HCT116 (cell line): ENCODE results near the gene ZNF469. TPM values are rescaled to one million over a fixed set of nuclear protein-coding genes. Genes with fewer than 3 reads are reported as not detected.

Source experiments
- ATAC-seq: fragments of 200-7000 bp; cut with Tn5 transposase; 2 replicates; pipeline ENCODE4 v1.9.1; 2020; ENCODE audit warnings: mild to moderate bottlenecking, moderate library complexity
- BruUV-seq: library from RNA; stranded (reverse); fragments of 400-500 nt; replicated peaks from 2 replicates; lab custom pipeline; 2021; lab: Mats Ljungman, UMichigan
- CTCF ChIA-PET: fragments of 300-600 bp; sonication (Branson Sonifier 250); formaldehyde crosslinking; loops from one replicate; lab custom pipeline; 2021; ENCODE audit warnings: antibody characterized with exemption; lab: Charles Lee
- POLR2A ChIA-PET: fragments of 300-600, 350-600 bp; sonication (Branson Sonifier 250); formaldehyde crosslinking; loops from one replicate; lab custom pipeline; 2021; ENCODE audit warnings: antibody characterized with exemption; lab: Charles Lee
- RAD21 ChIA-PET, 2 experiments: fragments of 300-600 bp; sonication (Branson Sonifier 250); formaldehyde crosslinking; loops; one replicate each; lab custom pipeline; 2023; ENCODE audit warnings: low total read pairs in 2 of 2; ENCODE audit not compliant: uncharacterized antibody in 2 of 2, unreplicated experiment in 2 of 2, low non-redundant PET in 1 of 2; lab: Charles Lee
- DNase-seq: peaks from one replicate; pipeline ENCODE4 v3.0.0-alpha.2; 2010; ENCODE audit warnings: low read depth, low spot score
- H2AFZ ChIP-seq: fragments of 200-600 bp; shearing (Covaris generic), sonication (generic); 2 replicates; pipeline ENCODE4 v1.6.1; 2017; ENCODE audit warnings: low read depth, mixed run types, mixed read lengths, antibody characterized with exemption, low read length; ENCODE audit not compliant: poor library complexity, severe bottlenecking
- H3K27ac ChIP-seq: 2 replicates; pipeline ENCODE4 v1.5.1; 2012; ENCODE audit warnings: low read depth, low read length
- H3K27me3 ChIP-seq: fragments of 200-600 bp; sonication (generic); 2 replicates; pipeline ENCODE4 v1.6.1; 2016; ENCODE audit warnings: mixed run types, low read length, mixed read lengths; ENCODE audit not compliant: insufficient read depth
- H3K36me3 ChIP-seq, 2 experiments: fragments of 200-500 bp in 1 of 2; fragments of 200-600 bp in 1 of 2; sonication (Bioruptor generic) in 1 of 2; sonication (generic) in 1 of 2; 2 replicates each; pipeline versions ENCODE4 v1.5.1 to v1.6.1; 2014 to 2016; ENCODE audit warnings: low read length in 2 of 2, inconsistent platforms in 1 of 2, mixed read lengths in 1 of 2, mixed run types in 1 of 2; ENCODE audit not compliant: insufficient read depth in 2 of 2, control insufficient read depth in 1 of 2
- H3K4me1 ChIP-seq, 2 experiments: fragments of 200-600 bp in 1 of 2; sonication (generic) in 1 of 2; 2 replicates each; pipeline versions ENCODE4 v1.5.1 to v1.6.1; 2012 to 2017; ENCODE audit warnings: low read length in 2 of 2, inconsistent platforms in 1 of 2, mild to moderate bottlenecking in 1 of 2, mixed read lengths in 1 of 2, mixed run types in 1 of 2, moderate library complexity in 1 of 2; ENCODE audit not compliant: insufficient read depth in 2 of 2, control insufficient read depth in 1 of 2
- H3K4me2 ChIP-seq: fragments of 200-600 bp; sonication (generic); 2 replicates; pipeline ENCODE4 v1.6.1; 2017; ENCODE audit warnings: mixed run types, low read length, mixed read lengths
- H3K4me3 ChIP-seq, 2 experiments: fragments of 200-600 bp in 1 of 2; sonication (generic) in 1 of 2; replicated peaks in 1 of 2; 2 replicates each; pipeline ENCODE4 v1.5.1; 2011 to 2016; ENCODE audit warnings: low read length in 2 of 2, control low read depth in 1 of 2, low read depth in 1 of 2, mild to moderate bottlenecking in 1 of 2, mixed read lengths in 1 of 2, mixed run types in 1 of 2
- H3K79me2 ChIP-seq: fragments of 200-600 bp; sonication (generic); 2 replicates; pipeline ENCODE4 v1.6.1; 2017; ENCODE audit warnings: mild to moderate bottlenecking, mixed run types, low read length, moderate library complexity, mixed read lengths; ENCODE audit not compliant: insufficient read depth
- H3K9ac ChIP-seq: fragments of 200-600 bp; sonication (generic); 2 replicates; pipeline ENCODE4 v1.6.1; 2016; ENCODE audit warnings: low read length, mixed read lengths
- H3K9me2 ChIP-seq: fragments of 200-600 bp; sonication (generic), shearing (Covaris generic); 2 replicates; pipeline ENCODE4 v1.6.1; 2017; ENCODE audit warnings: mixed run types, mild to moderate bottlenecking, moderate library complexity; ENCODE audit not compliant: insufficient read depth
- H3K9me3 ChIP-seq, 2 experiments: fragments of 200-500 bp in 1 of 2; fragments of 200-600 bp in 1 of 2; sonication (Bioruptor generic) in 1 of 2; sonication (generic) in 1 of 2; 2 replicates each; pipeline ENCODE4 v1.6.1; 2014 to 2017; ENCODE audit warnings: low read length in 2 of 2, mixed read lengths in 2 of 2, inconsistent platforms in 1 of 2, low read depth in 1 of 2, mild to moderate bottlenecking in 1 of 2, mixed run types in 1 of 2, moderate library complexity in 1 of 2; ENCODE audit not compliant: control insufficient read depth in 1 of 2, insufficient read depth in 1 of 2
- H4K20me1 ChIP-seq: fragments of 200-600 bp; sonication (generic), shearing (Covaris generic); 2 replicates; pipeline ENCODE4 v1.6.1; 2017; ENCODE audit warnings: mixed run types, mild to moderate bottlenecking, moderate library complexity; ENCODE audit not compliant: insufficient read depth
- CBX3 ChIP-seq: IDR thresholded peaks from 2 replicates; pipeline ENCODE4 v1.6.1; 2012; ENCODE audit warnings: low read depth
- CEBPB ChIP-seq: IDR thresholded peaks from 2 replicates; pipeline ENCODE4 v1.6.1; 2012; ENCODE audit warnings: low read depth
- ELF1 ChIP-seq: IDR thresholded peaks from 2 replicates; pipeline ENCODE4 v1.6.1; 2012; ENCODE audit warnings: low read depth, borderline replicate concordance
- EZH2 ChIP-seq: fragments of 200-600 bp; sonication (generic); IDR thresholded peaks from 2 replicates; pipeline ENCODE4 v1.6.1; 2017; ENCODE audit warnings: antibody characterized with exemption, mixed run types
- EZH2phosphoT487 ChIP-seq: fragments of 200-600 bp; IDR thresholded peaks from 2 replicates; pipeline ENCODE4 v1.6.1; 2018; ENCODE audit warnings: antibody characterized with exemption, borderline replicate concordance
- FOSL1 ChIP-seq: IDR thresholded peaks from 2 replicates; pipeline ENCODE4 v1.6.1; 2012; ENCODE audit warnings: low read depth
- JUND ChIP-seq: IDR thresholded peaks from 2 replicates; pipeline ENCODE4 v1.6.1; 2012
- POLR2A ChIP-seq: IDR thresholded peaks from 2 replicates; pipeline ENCODE4 v1.7.0; 2011; ENCODE audit warnings: borderline replicate concordance; ENCODE audit not compliant: insufficient read depth, insufficient read length; ENCODE audit errors: extremely low read depth
- RAD21 ChIP-seq: IDR thresholded peaks from 2 replicates; pipeline ENCODE4 v1.6.1; 2012; ENCODE audit warnings: low read depth, mild to moderate bottlenecking
- SIN3A ChIP-seq: IDR thresholded peaks from 2 replicates; pipeline ENCODE4 v1.6.1; 2012; ENCODE audit warnings: low read depth
- SRF ChIP-seq: IDR thresholded peaks from 2 replicates; pipeline ENCODE4 v1.6.1; 2012; ENCODE audit warnings: low read depth
- TCF7L2 ChIP-seq: IDR thresholded peaks from 2 replicates; pipeline ENCODE4 v1.7.0; 2011; ENCODE audit warnings: borderline replicate concordance, inconsistent platforms; ENCODE audit not compliant: insufficient read depth, insufficient read length; ENCODE audit errors: extremely low read depth
- YY1 ChIP-seq: IDR thresholded peaks from 2 replicates; pipeline ENCODE4 v1.6.1; 2011; ENCODE audit warnings: low read length, low read depth, moderate library complexity, mild to moderate bottlenecking; ENCODE audit not compliant: insufficient replicate concordance; ENCODE audit errors: extremely low read depth
- intact Hi-C: fragments of 100-400 bp; cut with micrococcal nuclease; formaldehyde crosslinking; loops from 2 replicates; pipeline ENCODE4 v1.10.0; 2022
- total RNA-seq: library from RNA; stranded (reverse); gene quantifications from one replicate; pipeline ENCODE4 v1.2.1, GENCODE V29; 2021; ENCODE audit not compliant: unreplicated experiment
- TF ChIP-seq, protein P1 (sequence below): IDR thresholded peaks from 2 replicates; pipeline ENCODE4 v1.6.1; 2012
- TF ChIP-seq, protein P2 (sequence below): IDR thresholded peaks from 2 replicates; pipeline ENCODE4 v1.6.1; 2011; ENCODE audit warnings: mild to moderate bottlenecking, low read length, moderate library complexity; ENCODE audit not compliant: insufficient replicate concordance; ENCODE audit errors: extremely low read depth
- TF ChIP-seq, protein P3 (sequence below): IDR thresholded peaks from 2 replicates; pipeline ENCODE4 v1.6.1; 2012; ENCODE audit warnings: low read depth

ZNF469 gene
- total RNA-seq, 1 experiment from 2014 or later, result 5.9 TPM

DNA sequence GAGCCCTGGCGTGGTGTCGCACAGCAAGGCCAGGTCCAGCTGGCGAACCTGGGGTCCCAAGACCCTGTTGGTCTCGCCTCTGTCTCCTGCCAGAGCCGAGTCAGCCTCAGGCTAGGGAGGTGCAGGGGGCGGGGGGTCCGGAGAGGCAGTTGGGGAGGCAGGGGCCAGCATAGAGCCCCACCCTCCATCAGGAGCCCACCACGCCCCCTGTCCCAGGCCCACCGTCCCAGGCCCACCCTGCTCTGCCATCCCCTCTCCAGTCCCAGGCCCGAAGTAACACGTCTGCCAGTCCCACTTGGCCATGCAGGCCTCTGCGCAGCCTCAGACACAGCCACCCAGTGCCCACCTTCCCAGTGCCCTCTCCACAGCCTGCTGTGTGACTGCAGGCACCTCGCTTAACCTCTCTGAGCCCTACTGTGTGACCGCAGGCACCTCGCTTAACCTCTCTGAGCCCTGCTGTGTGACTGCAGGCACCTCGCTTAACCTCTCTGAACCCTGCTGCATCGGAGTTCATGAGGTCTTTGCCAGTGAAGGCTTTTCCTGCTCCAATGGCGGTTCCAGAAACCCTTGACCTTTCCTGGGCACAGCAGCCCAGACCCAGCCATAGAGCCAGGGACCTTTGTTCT lies 29.3 kb downstream of the ZNF469 start:
- POLR2A ChIA-PET, result no interaction called here

DNA sequence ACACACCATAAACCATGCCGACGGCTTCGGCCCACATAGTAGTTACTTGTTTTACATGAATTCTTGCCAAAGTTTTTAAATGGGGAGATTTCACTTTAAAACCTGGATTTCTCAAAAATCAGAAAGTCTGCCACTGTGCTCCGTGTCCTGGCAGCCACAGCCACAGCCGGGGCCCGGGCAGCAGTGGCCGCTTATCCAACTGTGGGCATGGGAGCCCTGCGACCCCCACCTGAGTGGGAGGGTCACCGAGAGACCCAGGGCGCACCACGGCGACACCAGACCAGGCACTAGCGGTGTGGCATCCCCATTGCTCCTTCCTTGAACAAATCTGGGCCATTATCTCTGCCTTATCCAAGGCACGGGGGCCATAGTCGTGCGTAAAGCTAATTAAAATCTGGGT lies 30.0 kb downstream of the ZNF469 start:
- no peaks in the 10 kb centered on the region for H4K20me1 ChIP-seq
- POLR2A ChIA-PET, result no interaction called here
- no peaks in the 10 kb centered on the region for H3K9me2 ChIP-seq
- H3K9ac ChIP-seq, result no peak overlapping the region
- H3K27ac ChIP-seq, result no peak overlapping the region
- no peaks in the 10 kb centered on the region for H3K4me1 ChIP-seq
- H3K9me3 ChIP-seq, result no peaks in the 10 kb centered on the region
- RAD21 ChIA-PET, result no interaction called here
- H3K79me2 ChIP-seq, result no peaks in the 10 kb centered on the region
- no peak overlapping the region for H3K4me2 ChIP-seq
- no TSS peak for BruUV-seq
- no peaks in the 10 kb centered on the region for H3K27me3 ChIP-seq
- intact Hi-C loops, result no loop called here
- H3K4me3 ChIP-seq, result no peak overlapping the region
- no peaks in the 10 kb centered on the region for H3K36me3 ChIP-seq
- no peak for ATAC-seq
- CTCF ChIA-PET, result no interaction called here
- H2AFZ ChIP-seq, result no peak overlapping the region
- no peak for DNase-seq
- no peak for TF ChIP-seq ELF1
- TF ChIP-seq, protein P1, sequence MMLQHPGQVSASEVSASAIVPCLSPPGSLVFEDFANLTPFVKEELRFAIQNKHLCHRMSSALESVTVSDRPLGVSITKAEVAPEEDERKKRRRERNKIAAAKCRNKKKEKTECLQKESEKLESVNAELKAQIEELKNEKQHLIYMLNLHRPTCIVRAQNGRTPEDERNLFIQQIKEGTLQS, result no peak
- TF ChIP-seq, protein P2, sequence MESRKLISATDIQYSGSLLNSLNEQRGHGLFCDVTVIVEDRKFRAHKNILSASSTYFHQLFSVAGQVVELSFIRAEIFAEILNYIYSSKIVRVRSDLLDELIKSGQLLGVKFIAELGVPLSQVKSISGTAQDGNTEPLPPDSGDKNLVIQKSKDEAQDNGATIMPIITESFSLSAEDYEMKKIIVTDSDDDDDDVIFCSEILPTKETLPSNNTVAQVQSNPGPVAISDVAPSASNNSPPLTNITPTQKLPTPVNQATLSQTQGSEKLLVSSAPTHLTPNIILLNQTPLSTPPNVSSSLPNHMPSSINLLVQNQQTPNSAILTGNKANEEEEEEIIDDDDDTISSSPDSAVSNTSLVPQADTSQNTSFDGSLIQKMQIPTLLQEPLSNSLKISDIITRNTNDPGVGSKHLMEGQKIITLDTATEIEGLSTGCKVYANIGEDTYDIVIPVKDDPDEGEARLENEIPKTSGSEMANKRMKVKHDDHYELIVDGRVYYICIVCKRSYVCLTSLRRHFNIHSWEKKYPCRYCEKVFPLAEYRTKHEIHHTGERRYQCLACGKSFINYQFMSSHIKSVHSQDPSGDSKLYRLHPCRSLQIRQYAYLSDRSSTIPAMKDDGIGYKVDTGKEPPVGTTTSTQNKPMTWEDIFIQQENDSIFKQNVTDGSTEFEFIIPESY, result no peak
- TF ChIP-seq YY1, result no peak
- no peak for TF ChIP-seq FOSL1
- TF ChIP-seq, protein P3, sequence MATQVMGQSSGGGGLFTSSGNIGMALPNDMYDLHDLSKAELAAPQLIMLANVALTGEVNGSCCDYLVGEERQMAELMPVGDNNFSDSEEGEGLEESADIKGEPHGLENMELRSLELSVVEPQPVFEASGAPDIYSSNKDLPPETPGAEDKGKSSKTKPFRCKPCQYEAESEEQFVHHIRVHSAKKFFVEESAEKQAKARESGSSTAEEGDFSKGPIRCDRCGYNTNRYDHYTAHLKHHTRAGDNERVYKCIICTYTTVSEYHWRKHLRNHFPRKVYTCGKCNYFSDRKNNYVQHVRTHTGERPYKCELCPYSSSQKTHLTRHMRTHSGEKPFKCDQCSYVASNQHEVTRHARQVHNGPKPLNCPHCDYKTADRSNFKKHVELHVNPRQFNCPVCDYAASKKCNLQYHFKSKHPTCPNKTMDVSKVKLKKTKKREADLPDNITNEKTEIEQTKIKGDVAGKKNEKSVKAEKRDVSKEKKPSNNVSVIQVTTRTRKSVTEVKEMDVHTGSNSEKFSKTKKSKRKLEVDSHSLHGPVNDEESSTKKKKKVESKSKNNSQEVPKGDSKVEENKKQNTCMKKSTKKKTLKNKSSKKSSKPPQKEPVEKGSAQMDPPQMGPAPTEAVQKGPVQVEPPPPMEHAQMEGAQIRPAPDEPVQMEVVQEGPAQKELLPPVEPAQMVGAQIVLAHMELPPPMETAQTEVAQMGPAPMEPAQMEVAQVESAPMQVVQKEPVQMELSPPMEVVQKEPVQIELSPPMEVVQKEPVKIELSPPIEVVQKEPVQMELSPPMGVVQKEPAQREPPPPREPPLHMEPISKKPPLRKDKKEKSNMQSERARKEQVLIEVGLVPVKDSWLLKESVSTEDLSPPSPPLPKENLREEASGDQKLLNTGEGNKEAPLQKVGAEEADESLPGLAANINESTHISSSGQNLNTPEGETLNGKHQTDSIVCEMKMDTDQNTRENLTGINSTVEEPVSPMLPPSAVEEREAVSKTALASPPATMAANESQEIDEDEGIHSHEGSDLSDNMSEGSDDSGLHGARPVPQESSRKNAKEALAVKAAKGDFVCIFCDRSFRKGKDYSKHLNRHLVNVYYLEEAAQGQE, result no peak
- no peak for TF ChIP-seq CBX3
- no peak for TF ChIP-seq SRF
- no peak for TF ChIP-seq RAD21
- no peak for TF ChIP-seq POLR2A
- no peak for TF ChIP-seq SIN3A
- TF ChIP-seq TCF7L2, result no peak
- no peak for TF ChIP-seq EZH2
- TF ChIP-seq CEBPB, result no peak
- TF ChIP-seq EZH2phosphoT487, result no peak

More for the DNA sequence above, 29.3 kb downstream of the ZNF469 start:
- H3K79me2 ChIP-seq, result no peaks in the 10 kb centered on the region
- TF ChIP-seq EZH2 (no peak), POLR2A (no peak), JUND (no peak)
- TF ChIP-seq, all 23 proteins: peak for 0
- intact Hi-C loops, result no loop called here
- no peaks in the 10 kb centered on the region for H3K9me2 ChIP-seq
- CTCF ChIA-PET, result no interaction called here
- DNase-seq, result no peak
- no peaks in the 10 kb centered on the region for H3K36me3 ChIP-seq
- no peak overlapping the region for H3K9ac ChIP-seq
- H3K4me2 ChIP-seq, result no peak overlapping the region
- no peak overlapping the region for H2AFZ ChIP-seq
- no peaks in the 10 kb centered on the region for H3K9me3 ChIP-seq
- H3K4me3 ChIP-seq, result no peak overlapping the region
- no TSS peak for BruUV-seq
- H3K4me1 ChIP-seq, result no peaks in the 10 kb centered on the region
- H4K20me1 ChIP-seq, result no peaks in the 10 kb centered on the region
- H3K27ac ChIP-seq, result no peak overlapping the region
- RAD21 ChIA-PET, result no interaction called here
- no peaks in the 10 kb centered on the region for H3K27me3 ChIP-seq
- ATAC-seq, result no peak
